Right forelimb (tissue), 1 donor: Measurements from ENCODE around the gene PPID.
"Not testable (repeated sequence)": the region's sequence is repeated elsewhere in the genome, so short reads cannot be mapped to it uniquely, and the experiment has no call there.

ENCODE experiments used
- DNase-seq: peaks from one replicate; pipeline ENCODE4 v3.0.0-alpha.2; 2018

PPID gene

DNA sequence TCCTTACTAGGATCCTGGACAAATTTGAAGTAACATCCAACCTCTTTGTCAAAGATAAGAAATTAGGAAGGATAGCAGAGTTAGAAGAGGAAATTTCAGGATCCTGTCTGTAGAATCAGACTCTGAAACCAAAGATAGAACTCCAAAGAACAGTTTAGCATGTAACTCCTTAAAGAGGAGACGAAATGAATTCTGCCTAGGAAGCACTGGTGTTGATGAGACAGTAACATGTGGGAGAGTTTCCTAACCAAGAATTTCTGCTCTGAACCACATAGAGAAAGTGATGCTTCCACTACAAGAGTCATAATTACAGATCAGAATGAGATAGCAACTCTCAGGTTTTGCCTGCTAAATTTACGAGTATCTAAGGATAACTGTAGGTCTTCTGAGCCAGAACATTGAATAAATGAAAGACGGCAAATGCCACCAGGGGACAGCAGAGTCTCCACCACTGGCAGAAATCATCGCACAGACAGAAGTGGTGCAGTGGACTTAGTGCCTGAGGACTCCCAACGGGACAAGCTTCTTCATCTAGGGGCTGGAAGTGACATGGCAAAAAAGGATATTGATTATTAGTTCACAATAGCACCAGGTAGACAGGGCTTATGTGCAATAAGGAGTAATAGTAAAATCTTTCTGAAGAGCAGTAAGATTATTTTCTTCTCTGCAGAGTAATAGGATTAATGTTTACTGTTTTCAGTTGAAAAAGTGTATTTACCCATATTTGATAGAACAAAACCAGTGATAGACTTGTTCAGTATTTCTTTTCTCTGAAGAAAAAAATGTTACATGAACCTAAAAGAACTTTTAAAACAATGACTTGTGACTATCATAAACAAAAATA lies 6.7 kb upstream of the PPID start:
- DNase-seq, result no peak

DNA sequence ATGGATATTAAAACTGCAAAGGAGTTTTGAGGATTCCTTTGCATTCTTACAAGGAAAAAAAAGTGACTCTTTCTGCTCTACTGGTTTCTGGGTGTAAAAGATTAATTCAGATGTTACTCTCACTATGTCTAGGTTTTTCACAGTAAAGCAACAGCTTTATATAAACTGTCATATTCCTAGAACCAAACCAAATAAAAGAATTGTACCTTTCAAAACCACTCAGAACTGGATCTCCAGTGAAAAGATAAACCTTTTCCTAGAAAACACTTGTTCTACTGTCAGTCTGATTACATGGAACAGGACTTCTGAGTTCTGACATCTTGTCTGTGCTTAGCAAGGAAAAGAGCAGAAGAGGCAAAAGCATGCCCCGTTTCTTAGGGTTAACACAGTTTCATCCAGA lies 5.0 kb upstream of the PPID start:
- DNase-seq, result no peak

DNA sequence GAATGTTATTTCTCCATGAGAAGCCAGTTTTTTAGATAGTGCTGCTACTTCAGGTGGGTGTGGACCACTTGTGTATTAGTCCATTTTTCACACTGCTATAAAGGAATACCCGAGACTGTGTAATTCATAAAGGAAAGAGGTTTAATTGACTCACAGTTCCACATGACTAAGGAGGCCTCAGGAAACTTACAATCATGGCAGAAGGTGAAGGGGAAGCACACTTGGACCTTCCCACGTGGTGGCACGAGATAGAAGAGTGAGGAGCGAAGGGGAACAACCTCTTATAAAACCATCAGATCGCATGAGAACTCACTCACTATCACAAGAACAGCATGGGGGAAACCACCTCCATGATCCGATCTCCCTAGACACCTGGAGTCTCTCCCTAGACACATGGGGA lies 3.4 kb upstream of the PPID start:
- no peak for DNase-seq

DNA sequence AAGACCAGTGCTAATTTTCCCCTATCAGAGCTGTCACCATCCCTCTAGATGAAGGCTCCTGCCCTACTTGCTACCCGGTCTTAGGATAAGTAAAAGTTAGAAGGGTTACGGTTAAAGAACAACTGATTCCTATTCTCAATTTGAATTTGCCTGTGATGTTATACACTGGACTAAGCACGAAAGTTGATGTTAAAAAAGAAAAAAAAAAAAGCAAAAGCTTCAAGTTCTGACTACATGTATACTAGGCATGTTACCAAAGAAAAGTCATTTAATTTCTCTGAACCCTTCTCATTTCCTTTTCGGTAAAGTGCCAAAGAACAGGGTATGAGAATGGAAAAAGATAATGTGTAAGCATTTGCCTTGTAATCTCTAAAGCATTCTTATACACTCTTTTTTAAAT lies 1.4 kb upstream of the PPID start:
- no peak for DNase-seq

DNA sequence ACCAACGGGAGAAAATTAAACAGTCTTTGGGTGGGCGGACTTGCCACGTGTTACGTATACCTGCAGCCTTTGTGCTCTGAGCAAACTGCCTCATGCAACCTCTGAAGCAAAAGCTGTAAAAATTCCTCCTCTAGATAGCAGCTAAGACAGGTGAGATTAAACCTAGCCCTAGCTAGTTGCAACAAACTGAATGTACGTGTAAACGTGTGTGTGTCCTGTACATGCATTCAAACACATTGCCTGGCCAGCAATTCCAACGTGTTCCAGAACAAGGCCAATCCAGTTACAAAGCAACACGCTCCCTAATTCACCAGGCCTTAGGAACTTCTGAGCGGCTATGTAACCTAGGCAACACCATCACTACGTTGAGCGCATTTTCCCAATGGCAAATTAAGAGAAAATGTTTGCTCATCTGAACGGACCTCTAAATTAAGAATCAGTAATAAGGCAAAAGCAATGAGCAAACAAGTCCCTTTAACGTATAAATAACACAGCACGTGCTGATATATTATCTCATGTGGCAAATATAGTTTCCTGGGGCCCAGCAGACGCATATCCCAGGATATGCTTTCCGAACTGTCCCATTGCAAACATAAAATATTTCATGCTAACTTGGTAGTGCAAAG lies 792 bp downstream of the PPID start:
- peak; percentile 45 for DNase-seq

DNA sequence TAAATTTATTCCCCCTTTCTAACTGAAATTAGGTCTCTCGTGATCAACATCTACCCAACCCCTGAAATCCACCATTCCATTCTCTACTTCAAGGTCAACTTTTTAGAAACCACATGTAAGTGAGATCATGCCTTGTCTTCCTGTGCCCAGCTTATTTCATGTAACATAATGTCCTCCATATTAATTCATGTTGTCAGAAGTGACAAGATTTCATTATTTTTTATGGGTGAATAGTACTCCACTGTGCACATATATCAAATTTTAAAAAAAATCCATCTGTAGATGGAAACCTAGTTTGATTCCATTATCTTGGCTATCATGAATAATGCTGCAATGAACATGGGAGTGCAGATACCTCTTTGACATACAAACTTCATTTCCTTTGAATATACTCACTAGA lies 1.5 kb downstream of the PPID start:
- no peak for DNase-seq

DNA sequence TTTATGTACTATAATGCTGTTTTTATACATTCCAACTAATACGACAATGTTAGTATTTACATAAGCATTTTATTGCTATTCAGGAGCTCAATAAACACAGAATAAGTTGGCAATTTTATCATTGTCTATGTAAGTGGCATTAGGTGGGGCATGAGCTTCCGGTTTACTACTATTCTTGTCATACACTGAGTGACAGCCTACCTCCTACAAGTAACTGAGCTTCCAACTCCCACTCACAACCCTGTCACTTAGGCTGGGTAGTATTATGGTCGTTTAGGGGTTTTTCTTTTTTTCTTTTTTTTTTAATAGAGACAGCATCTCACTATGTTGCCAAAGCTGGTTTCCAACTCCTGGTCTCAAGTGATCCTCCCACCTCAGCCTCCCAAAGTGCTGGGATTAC lies 7.4 kb downstream of the PPID start:
- DNase-seq, result no peak

DNA sequence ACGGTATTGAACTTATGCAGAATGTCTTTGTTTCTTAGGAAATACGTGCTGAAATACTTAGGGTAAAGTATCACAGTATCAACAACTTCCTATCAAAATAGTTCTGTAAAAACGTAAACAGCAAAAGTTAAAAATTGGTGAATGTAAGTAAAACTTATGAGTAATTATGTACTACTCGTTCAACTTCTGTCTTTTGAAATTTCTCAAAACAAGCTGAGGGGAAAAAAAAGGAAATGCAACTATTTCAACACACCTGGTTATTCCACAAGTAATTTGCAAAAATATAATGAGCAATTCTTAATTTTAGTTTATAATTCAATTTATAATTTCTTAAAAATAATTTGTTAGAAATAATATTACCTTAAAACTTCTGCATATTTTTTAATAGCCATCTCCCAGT lies 8.3 kb downstream of the PPID start:
- DNase-seq, result no peak

DNA sequence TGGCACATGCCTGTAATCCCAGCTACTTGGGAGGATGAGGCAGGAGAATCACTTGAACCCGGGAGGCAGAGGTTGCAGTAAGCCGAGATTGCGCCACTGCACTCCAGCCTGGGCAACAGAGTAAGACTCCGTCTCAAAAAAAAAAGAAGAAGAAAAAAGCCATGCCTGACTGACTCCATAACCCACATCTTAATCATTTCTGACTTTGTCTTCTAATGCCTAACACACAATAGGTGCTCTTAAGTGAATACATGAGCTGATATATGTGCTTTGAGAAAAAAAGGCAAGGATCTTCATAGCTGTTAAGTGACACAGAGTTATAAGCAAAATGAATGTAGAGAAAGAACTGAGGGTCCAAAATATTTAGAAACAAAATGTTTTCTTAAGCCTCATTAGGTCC lies 10.6 kb downstream of the PPID start:
- DNase-seq, result not testable (repeated sequence)

DNA sequence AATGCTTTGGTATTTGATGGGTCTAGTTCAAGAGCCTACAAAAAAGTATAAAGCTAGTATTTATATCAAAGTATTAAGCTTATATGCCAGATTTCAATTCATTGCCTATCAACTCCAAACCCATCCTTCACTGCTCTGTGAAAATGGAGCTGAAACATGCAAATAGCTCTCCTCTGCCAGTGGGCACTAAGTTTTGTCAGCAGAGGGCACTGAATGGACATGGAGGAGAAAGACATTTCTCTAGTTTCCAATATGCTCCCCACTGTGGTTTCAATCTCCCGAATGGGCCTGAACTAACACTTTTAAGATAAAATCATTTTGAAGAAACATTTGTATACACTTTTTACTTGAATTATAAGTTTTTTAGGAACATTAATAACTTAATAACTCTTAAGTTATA lies 12.4 kb downstream of the PPID start:
- no peak for DNase-seq

DNA sequence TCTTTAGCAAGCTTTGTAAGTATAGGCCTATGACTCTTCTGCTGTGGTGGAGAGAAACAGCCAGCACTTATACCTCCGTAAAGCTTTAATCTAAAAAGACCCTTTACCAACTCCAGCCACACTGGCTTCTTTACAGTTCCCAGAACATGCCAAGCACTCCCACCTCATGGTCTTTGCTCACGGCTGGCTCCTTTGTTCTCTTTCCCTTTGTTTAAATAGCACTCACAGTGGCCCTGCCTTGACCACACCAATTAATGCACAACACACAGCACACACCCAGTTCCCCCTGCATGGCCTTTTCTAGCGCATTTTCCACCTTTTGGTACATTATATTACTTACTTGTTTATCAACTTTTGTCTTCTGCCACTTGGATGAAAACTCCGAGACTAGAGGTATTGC lies 18.9 kb downstream of the PPID start:
- no peak for DNase-seq

DNA sequence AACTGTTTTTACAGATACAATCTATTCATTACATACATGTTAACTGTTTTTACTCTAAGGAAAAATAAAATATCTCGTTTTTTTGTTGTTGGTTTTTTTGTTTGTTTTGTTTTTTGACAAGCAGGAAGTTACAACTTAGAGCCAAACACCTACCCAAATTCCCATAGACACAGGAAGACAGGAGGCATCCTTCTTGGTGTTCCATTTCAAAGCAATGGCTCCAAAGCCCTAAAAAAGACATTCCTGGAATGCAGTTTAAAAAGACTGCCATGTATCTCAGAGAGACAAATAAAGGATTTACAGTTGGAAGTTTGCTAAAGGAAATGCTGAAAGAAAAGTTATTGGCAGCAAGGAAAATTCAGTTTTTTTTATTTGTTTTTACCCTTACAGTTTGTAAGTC lies 34.4 kb downstream of the PPID start:
- no peak for DNase-seq

DNA sequence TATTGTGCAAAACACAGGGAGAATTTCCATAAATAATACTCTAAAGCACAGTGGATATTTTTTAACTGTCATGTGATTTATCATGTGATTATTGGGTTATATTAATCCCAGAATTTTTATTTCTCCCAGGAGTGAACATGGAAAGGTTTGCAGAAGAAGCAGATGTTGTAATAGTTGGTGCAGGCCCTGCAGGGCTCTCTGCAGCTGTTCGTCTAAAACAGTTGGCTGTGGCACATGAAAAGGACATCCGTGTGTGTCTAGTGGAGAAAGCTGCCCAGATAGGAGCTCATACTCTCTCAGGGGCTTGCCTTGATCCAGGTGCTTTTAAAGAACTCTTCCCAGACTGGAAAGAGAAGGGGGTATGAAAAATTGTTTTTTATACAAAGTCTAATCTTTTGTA lies 41.1 kb downstream of the PPID start:
- DNase-seq, result no peak

DNA sequence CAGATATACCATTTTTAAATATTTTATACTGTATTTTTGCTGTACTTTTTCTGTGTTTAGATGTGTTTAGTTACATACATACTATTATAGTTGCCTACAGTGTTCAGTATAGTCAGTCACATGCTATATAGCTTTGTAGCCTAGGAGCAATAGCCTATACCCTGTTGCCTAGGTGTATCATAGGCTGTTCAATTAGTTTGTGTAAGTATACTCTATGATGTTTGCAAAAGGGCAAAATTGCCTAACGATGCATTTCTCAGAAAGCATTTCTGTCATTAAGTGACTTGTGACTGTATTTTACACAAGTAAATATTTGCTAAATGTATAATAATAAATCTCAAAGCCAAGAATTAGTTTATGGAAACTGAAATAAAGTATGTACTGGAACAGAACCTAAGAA lies 41.6 kb downstream of the PPID start:
- no peak for DNase-seq

DNA sequence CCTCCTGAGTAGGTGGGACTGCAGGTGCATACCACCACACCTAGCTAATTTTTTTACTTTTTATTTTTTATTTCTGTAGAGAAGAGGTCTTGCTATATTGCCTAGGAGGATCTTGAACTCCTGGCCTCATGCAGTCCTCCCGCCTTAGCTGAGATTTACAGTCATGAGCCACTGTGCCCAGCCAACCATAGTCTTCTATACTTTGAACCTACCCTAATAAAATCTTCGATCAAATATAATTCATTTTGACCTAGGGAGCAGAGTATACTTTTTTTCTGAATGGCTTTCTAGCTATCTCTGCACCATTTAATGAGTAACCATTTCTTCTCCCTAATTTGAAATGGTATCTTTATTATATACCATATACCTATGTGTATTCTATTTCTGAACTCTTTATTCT lies 44.4 kb downstream of the PPID start:
- DNase-seq, result no peak

DNA sequence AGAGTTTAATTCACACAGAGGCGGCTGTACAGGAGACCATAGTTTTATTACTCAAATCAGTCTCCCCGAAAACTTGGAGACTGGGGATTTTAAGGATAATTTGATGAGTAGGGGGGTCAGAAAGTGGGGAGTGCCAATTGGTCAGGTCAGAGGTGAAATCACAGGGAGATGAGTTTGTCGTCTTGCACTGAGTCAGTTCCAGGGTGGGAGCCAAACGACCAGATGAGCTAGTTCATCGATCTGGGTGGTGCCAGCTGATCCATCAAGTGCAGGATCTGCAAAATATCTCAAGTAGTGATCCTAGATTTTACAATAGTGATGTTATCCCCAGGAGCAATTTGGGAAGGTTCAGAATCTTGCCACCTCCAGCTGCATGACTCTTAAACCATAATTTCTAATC lies 47.1 kb downstream of the PPID start:
- no peak for DNase-seq

DNA sequence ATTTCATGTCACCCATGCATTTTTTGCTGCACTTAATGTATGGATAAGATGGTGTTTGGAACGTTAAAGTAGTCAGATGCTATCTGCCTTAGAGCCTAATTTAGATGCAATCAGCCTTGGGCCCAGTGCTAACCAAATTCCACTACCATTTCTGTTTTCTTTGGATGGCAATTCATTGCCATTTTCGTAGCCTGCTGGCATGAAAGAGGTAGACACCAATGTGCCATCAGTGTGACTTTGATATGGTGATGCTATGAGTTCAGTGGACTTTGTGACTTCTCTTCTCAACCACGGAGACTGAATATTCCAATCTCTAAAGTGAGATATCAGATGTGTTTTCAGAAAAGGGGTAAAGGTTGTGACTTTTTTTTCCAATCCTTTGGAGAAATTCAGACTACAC lies 49.6 kb downstream of the PPID start:
- DNase-seq, result no peak

DNA sequence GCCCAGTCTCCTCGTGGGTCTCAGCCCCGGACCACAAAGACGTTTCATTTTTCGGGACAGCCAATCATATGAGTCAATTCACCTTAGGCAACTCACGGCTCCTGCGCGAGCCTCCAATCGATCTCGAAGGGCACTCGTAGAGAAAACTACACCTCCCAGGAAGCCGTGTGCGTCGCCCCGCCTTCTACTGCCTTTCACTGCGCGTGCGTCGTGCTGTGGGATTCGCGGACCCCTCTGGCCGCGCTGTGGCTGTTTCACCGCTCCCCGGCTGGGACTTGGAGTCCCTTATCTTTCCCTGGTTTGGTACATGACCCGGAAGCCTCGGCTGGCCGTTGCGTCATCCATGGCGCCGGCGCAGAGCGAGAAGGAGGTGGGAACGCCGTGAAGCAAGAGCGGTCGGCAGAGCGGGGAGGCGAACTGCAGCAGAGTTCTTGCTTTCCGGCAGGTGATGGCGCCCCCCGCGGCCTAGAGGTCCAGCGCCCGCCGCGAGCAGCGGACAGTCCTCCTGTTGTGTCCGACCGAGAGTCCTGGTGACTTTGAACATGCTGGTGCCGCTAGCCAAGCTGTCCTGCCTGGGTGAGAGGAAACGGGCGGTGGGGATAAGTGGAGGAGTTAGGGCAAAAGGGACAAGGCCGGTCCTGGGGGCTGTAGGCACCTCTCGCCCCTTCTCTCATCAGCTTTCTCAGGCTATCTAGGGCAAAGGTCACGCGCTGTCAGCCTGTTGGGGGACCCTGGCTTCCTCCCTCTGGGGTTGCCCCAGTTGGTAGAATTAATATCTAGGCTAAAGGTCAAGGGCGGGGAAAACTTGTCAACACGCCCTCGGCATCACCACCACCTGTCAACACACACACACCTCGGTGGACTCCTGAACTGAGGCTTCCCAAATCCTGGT lies 51.0 kb downstream of the PPID start, which contains the start of gene ETFDH:
Gene ETFDH (plus strand): TSS at position 382 of the 892 bp plus-strand sequence. CDS start 161 bp downstream, at position 543.
- peak; percentile 99 for DNase-seq

DNA sequence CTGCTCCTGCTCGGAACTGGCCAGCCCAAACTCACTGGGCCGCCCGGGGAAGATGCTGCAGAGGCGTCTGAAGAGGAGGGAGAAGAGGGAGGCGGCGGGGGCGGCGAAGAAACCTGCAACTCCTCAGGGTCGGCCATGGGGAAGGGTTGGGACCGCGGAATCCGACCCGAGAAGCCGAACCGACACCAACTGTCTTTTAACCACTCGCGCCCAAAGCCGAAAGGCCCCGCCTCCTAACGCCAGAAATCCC lies 51.6 kb downstream of the PPID start, which contains the start of gene C4orf46:
Gene C4orf46 (minus strand): TSS at position 223 of the 250 bp plus-strand sequence. CDS start 86 bp downstream, at position 137.
- no peak for DNase-seq

DNA sequence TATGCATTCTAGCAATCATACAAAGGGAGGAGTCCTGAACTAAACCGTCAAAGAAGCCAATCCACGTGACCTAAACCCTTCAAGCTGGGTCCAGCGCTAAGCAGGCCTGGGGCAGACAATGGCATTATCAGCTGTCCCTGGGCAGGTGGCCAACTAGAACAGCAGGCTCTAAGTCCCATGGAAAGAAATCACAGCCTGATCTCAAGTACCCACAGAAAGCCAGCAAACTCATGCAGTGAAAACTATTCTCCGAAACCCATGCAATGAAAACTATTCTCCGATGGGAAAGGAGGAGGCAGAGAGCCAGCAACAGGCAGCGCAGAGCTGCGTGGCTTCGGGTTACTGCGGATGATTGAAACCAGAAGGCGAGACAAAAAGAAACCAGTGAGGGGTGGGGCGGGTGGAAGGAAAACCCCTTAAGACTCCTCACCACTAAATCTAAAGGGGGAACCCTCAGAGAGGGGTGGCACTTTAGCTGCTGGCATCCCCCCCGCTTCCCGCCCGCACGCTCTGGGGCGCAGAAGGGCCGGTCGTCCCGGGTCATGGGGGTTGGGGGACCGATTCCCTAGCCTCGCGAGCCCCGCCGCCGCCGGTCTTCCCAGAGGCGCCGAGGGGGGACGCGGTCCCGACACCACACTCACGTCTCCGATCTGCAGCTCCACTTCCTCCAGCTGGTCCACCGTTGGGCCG lies 52.1 kb downstream of the PPID start:
- DNase-seq, result peak; percentile 82

DNA sequence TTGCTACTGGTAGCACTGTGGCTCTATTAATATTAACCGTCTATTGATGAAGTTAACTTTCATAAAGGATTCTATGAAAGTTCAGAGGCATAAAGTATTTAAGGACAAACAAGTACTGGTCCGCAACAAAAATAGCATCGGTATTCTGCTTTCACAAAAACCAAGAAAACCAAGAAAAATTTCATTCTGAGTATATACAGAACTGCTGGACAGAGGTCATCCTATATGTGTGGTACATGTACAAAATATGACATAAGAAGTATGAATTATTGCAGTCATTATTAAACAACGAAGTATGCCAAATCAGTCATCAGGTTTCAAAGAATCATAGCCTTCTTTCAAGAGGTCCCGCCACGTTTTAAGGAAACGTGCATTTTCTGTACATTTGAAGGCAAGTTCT lies 53.9 kb downstream of the PPID start:
- DNase-seq, result no peak

DNA sequence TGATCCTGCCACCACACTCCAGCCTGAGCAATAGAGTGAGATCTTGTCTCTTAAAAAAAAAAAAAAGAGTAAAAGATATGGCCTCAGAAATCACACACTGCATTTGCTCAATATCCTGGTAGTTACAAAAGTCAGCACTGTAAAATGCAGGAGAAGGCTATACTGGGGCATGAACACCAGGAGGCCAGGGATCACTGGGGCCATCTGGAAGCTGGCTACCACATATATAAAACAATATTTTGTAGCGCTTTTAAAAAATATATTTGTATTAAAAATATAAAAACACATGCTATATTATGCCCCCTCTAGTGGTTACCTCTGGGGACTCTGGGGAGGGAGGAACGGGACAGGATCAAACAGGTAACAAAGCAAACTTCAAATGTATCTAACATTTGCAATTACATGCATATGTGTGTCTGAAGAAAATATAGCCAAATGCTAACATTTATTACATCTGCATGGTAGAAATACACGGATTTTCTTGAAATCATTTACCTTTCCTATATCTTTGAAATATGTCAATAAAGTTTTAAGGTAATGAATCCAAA lies 55.5 kb downstream of the PPID start:
- DNase-seq, result no peak

DNA sequence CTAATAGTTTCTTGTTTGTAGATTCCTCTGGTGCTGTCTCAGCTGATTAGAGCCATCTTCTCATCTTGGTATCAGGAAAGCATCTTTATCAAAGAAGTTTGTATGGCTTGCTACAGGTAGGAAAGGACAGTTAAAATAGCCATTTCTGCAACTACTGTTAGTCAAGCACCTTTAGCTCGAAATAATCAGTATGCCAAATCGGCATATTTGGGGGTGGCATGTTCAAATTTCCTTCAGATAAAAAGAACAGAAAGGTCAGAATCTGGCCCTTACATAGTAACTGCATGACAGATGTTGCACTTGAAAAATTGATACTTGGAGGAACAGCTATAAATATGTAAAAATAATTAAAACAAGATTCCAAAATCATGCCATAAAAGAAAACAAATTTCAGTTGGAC lies 56.3 kb downstream of the PPID start:
- no peak for DNase-seq
